ENCODE results near the gene ZNF563. TPM values are rescaled to one million over a fixed set of nuclear protein-coding genes. Genes with fewer than 3 reads are reported as not detected.
A peak's percentile ranks its signal among the peaks of the same experiment; 100 is the strongest.

ZNF563 gene
- total RNA-seq, 1 experiment from 2014 or later: 4.5 TPM

DNA sequence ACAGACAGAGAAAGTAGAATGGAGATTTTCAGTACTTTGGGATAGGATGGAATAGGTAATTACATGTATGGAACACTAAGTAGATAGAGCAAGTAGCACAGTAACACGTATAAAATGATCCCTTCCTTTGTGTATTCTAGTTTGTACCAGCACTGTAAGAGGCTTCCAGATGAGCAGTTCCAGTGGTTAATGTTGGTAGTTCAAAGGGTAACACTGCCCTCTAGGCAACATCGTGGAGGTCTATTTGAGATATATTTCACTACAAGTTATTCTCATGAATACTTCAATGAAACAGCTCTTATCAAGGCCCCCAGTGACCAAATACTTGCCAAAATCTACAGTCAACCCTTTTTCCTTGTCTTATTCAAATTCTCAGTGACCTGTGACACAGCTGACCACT is 13.5 kb upstream of the ZNF563 start (continued):
- TF ChIP-seq, protein P1, sequence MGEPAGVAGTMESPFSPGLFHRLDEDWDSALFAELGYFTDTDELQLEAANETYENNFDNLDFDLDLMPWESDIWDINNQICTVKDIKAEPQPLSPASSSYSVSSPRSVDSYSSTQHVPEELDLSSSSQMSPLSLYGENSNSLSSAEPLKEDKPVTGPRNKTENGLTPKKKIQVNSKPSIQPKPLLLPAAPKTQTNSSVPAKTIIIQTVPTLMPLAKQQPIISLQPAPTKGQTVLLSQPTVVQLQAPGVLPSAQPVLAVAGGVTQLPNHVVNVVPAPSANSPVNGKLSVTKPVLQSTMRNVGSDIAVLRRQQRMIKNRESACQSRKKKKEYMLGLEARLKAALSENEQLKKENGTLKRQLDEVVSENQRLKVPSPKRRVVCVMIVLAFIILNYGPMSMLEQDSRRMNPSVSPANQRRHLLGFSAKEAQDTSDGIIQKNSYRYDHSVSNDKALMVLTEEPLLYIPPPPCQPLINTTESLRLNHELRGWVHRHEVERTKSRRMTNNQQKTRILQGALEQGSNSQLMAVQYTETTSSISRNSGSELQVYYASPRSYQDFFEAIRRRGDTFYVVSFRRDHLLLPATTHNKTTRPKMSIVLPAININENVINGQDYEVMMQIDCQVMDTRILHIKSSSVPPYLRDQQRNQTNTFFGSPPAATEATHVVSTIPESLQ (CRISPR knock-in tag; IDR thresholded peaks at IDR 0.05): no peak

DNA sequence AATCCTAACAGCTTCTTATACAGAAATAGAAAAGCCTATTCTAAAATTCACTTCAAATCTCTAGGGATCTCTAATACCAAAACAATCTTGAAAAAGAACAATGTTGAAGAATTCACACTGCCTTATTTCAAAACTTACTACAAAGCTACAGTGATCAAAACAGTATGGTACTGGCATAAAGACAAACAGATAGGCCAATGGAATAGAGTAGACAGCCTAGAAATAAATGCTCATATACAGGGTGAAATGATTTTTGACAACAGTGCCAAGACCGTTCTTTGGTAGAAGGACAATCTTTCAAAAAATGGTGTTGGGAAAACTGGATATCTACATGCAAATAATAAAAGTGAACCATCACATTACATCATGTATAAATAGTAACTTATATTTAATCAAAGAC is 11.8 kb upstream of the ZNF563 start:
- H3K9me3 Mint-ChIP-seq: peaks cover 64% of the 10 kb centered on the region
- DNase-seq (ENCODE audit: low spot score) (no peak), ATAC-seq (no peak)
- H3K36me3 Mint-ChIP-seq: peaks cover 42% of the 10 kb centered on the region
- POLR2A ChIA-PET: no interaction called here
- peaks cover 2% of the 10 kb centered on the region for H3K27me3 Mint-ChIP-seq (ENCODE audit: low read depth)
- CTCF ChIA-PET: no interaction called here
- no peak overlapping the region for H3K27ac Mint-ChIP-seq
- no peak for TF ChIP-seq NR1H2 (CRISPR knock-in tag; IDR thresholded peaks at IDR 0.05)
- TF ChIP-seq, protein P2, sequence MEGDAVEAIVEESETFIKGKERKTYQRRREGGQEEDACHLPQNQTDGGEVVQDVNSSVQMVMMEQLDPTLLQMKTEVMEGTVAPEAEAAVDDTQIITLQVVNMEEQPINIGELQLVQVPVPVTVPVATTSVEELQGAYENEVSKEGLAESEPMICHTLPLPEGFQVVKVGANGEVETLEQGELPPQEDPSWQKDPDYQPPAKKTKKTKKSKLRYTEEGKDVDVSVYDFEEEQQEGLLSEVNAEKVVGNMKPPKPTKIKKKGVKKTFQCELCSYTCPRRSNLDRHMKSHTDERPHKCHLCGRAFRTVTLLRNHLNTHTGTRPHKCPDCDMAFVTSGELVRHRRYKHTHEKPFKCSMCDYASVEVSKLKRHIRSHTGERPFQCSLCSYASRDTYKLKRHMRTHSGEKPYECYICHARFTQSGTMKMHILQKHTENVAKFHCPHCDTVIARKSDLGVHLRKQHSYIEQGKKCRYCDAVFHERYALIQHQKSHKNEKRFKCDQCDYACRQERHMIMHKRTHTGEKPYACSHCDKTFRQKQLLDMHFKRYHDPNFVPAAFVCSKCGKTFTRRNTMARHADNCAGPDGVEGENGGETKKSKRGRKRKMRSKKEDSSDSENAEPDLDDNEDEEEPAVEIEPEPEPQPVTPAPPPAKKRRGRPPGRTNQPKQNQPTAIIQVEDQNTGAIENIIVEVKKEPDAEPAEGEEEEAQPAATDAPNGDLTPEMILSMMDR (IDR thresholded peaks at IDR 0.05): no peak
- TF ChIP-seq TEAD4 (CRISPR knock-in tag; IDR thresholded peaks at IDR 0.05): no peak
- no peak for TF ChIP-seq FOXP1 (CRISPR knock-in tag; IDR thresholded peaks at IDR 0.05; ENCODE audit: borderline replicate concordance)
- TF ChIP-seq SOX15 (CRISPR knock-in tag; IDR thresholded peaks at IDR 0.05): no peak
- TF ChIP-seq EMX1 (CRISPR knock-in tag; IDR thresholded peaks at IDR 0.05): no peak
- H3K4me3 Mint-ChIP-seq: no peak overlapping the region
- no peaks in the 10 kb centered on the region for H3K4me1 Mint-ChIP-seq

DNA sequence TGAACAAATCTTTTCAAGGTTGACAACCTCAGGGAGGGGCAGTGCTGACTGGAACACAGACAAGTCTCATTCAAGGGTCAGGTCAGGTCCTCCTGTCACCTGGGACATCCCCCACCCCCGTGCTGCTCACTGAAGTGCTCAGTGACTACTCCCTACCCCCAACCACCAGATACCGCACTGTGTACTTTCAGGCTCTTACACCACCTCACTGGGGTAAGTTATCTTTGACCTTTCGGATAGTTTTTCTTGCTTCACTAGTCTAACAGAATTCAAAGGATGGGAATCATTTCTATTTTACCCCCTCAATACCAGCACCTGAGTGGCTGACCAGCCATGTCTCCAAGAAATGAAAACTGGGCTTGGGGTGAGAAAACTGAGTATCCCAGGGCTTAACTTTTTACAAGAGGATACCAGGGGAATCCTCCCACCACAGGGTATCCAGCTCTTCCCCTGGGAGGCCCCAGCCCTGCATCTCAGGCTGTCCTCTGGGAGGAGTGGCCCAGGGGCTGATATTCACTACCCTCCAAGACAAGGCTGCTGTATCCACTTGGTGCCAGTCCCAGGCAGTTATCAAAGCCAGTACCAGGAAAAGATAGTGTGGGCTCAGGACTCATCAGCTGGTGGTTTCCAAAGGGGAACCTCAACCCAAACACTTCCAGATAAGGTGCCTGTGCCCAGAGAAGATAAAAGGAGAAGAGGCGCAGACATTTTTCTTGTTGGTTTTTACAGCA is 2.1 kb downstream of the ZNF563 start:
- ChIA-PET CTCF (no interaction called here), POLR2A (no interaction called here)
- TF ChIP-seq GTF2I (CRISPR knock-in tag; conservative IDR thresholded peaks at IDR 0.05): no peak
- TF ChIP-seq GABPB1 (CRISPR knock-in tag; IDR thresholded peaks at IDR 0.05): peak; percentile 89
- Mint-ChIP-seq H3K4me3 (peak overlapping the region; percentile 30), H3K36me3 (no peaks in the 10 kb centered on the region), H3K9me3 (no peaks in the 10 kb centered on the region), H3K27ac (no peak overlapping the region), H3K27me3 (ENCODE audit: low read depth) (peaks cover 11% of the 10 kb centered on the region), H3K4me1 (peaks cover 25% of the 10 kb centered on the region)
- peak; percentile 13 for DNase-seq (ENCODE audit: low spot score)
- no peak for ATAC-seq

DNA sequence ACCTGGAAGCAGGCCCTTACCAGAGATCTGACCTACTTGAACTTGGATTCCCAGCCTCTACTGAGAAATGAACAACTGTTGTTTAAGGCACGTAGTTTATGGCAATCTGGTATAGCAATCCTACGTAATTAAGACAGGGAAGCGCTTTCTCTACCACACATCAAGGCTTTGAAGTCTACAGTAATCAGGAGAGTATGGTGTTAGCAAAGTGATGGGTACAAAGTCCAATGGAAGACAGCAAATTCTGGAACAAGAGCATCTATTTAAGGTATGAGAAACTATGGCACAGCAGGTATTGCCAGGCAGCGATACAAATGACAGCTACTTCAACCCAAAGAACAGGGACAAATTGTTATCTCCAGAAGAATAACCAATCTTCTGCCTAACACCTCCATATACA is 3.1 kb downstream of the ZNF563 start:
- ChIA-PET CTCF (no interaction called here), POLR2A (no interaction called here)
- H3K27me3 Mint-ChIP-seq (ENCODE audit: low read depth): peaks cover 11% of the 10 kb centered on the region
- DNase-seq (ENCODE audit: low spot score) (no peak), ATAC-seq (no peak)
- no peak overlapping the region for H3K4me3 Mint-ChIP-seq
- no peak overlapping the region for H3K27ac Mint-ChIP-seq
- H3K4me1 Mint-ChIP-seq: peaks cover 25% of the 10 kb centered on the region
- no peaks in the 10 kb centered on the region for H3K36me3 Mint-ChIP-seq
- TF ChIP-seq CREB1 (CRISPR knock-in tag; IDR thresholded peaks at IDR 0.05) (no peak), GABPB1 (CRISPR knock-in tag; IDR thresholded peaks at IDR 0.05) (0 out of 2 replicates have a peak, but pooled peaks have one; percentile 23)
- no peaks in the 10 kb centered on the region for H3K9me3 Mint-ChIP-seq

DNA sequence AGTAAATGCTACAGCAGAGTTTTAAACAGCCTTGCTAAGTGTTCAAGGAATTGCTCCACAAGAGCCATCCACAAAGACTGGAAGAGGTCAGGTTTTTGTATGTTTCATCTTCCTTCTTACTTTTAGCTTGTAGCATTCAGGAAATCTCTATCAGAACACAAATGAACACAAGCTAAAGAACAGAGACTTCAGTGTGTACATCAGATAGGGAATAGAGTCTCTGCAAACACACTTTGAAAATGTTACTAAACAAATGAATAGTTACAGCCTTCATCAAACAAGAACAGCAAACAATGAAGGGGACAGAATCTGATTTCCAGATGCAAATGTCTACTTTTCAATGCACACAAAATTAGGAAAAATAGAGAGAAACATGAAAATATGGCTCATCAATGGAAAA is 7.7 kb downstream of the ZNF563 start:
- no peaks in the 10 kb centered on the region for H3K27me3 Mint-ChIP-seq (ENCODE audit: low read depth)
- peaks cover 20% of the 10 kb centered on the region for H3K9me3 Mint-ChIP-seq
- H3K36me3 Mint-ChIP-seq: peaks cover 24% of the 10 kb centered on the region
- TF ChIP-seq, protein P3, sequence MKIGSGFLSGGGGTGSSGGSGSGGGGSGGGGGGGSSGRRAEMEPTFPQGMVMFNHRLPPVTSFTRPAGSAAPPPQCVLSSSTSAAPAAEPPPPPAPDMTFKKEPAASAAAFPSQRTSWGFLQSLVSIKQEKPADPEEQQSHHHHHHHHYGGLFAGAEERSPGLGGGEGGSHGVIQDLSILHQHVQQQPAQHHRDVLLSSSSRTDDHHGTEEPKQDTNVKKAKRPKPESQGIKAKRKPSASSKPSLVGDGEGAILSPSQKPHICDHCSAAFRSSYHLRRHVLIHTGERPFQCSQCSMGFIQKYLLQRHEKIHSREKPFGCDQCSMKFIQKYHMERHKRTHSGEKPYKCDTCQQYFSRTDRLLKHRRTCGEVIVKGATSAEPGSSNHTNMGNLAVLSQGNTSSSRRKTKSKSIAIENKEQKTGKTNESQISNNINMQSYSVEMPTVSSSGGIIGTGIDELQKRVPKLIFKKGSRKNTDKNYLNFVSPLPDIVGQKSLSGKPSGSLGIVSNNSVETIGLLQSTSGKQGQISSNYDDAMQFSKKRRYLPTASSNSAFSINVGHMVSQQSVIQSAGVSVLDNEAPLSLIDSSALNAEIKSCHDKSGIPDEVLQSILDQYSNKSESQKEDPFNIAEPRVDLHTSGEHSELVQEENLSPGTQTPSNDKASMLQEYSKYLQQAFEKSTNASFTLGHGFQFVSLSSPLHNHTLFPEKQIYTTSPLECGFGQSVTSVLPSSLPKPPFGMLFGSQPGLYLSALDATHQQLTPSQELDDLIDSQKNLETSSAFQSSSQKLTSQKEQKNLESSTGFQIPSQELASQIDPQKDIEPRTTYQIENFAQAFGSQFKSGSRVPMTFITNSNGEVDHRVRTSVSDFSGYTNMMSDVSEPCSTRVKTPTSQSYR (CRISPR knock-in tag; IDR thresholded peaks at IDR 0.05): no peak
- TF ChIP-seq, protein P4, sequence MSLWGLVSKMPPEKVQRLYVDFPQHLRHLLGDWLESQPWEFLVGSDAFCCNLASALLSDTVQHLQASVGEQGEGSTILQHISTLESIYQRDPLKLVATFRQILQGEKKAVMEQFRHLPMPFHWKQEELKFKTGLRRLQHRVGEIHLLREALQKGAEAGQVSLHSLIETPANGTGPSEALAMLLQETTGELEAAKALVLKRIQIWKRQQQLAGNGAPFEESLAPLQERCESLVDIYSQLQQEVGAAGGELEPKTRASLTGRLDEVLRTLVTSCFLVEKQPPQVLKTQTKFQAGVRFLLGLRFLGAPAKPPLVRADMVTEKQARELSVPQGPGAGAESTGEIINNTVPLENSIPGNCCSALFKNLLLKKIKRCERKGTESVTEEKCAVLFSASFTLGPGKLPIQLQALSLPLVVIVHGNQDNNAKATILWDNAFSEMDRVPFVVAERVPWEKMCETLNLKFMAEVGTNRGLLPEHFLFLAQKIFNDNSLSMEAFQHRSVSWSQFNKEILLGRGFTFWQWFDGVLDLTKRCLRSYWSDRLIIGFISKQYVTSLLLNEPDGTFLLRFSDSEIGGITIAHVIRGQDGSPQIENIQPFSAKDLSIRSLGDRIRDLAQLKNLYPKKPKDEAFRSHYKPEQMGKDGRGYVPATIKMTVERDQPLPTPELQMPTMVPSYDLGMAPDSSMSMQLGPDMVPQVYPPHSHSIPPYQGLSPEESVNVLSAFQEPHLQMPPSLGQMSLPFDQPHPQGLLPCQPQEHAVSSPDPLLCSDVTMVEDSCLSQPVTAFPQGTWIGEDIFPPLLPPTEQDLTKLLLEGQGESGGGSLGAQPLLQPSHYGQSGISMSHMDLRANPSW (CRISPR knock-in tag; conservative IDR thresholded peaks at IDR 0.05; ENCODE audit: low read depth): no peak
- no peak for TF ChIP-seq SMAD4 (CRISPR knock-in tag; IDR thresholded peaks at IDR 0.05)
- TF ChIP-seq, protein P5, sequence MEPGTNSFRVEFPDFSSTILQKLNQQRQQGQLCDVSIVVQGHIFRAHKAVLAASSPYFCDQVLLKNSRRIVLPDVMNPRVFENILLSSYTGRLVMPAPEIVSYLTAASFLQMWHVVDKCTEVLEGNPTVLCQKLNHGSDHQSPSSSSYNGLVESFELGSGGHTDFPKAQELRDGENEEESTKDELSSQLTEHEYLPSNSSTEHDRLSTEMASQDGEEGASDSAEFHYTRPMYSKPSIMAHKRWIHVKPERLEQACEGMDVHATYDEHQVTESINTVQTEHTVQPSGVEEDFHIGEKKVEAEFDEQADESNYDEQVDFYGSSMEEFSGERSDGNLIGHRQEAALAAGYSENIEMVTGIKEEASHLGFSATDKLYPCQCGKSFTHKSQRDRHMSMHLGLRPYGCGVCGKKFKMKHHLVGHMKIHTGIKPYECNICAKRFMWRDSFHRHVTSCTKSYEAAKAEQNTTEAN (CRISPR knock-in tag; IDR thresholded peaks at IDR 0.05): no peak
- TF ChIP-seq, protein P6, sequence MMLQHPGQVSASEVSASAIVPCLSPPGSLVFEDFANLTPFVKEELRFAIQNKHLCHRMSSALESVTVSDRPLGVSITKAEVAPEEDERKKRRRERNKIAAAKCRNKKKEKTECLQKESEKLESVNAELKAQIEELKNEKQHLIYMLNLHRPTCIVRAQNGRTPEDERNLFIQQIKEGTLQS (CRISPR knock-in tag; conservative IDR thresholded peaks at IDR 0.05): no peak
- no peak for TF ChIP-seq TP53 (CRISPR knock-in tag; IDR thresholded peaks at IDR 0.05)
- TF ChIP-seq OVOL2 (CRISPR knock-in tag; IDR thresholded peaks at IDR 0.05; ENCODE audit: borderline replicate concordance): no peak

More for the DNA sequence above, 7.7 kb downstream of the ZNF563 start:
- Mint-ChIP-seq H3K4me3 (no peak overlapping the region), H3K4me1 (no peaks in the 10 kb centered on the region), H3K27ac (no peak overlapping the region)
- no peak for DNase-seq (ENCODE audit: low spot score)
- POLR2A ChIA-PET: no interaction called here
- CTCF ChIA-PET: interaction anchor here (0.6 kb wide), 1 partner anchor 279 kb away, joined by 3 read pairs; no protein-coding TSS in a partner anchor
- ATAC-seq: no peak
